Hepatocyte (in vitro differentiated cells): ENCODE measurements around the gene RASGRP1.

Experiments used
- CTCF ChIP-seq: fragments of 200-600 bp; sonication (generic); IDR thresholded peaks from 2 replicates; pipeline ENCODE4 v1.5.1; 2016; ENCODE audit warnings: antibody characterized with exemption, mild to moderate bottlenecking; ENCODE audit not compliant: poor library complexity
- EZH2 ChIP-seq: fragments of 200-600 bp; sonication (generic); IDR thresholded peaks from 2 replicates; pipeline ENCODE4 v1.6.1; 2016; ENCODE audit warnings: antibody characterized with exemption, mild to moderate bottlenecking, borderline replicate concordance

- TF ChIP-seq CTCF = no peak
- no peak for TF ChIP-seq EZH2
Observed at GRCh38 chr15:38479756-38480155, 84.9 kb downstream of the RASGRP1 start.
